GM12874 (cell line): Measurements from ENCODE around the gene ME1.

Experiments
- CTCF ChIP-seq: IDR thresholded peaks from 2 replicates; pipeline ENCODE4 v1.5.1; 2011; ENCODE audit warnings: low read depth, mild to moderate bottlenecking, control low read depth, low read length, moderate library complexity; ENCODE audit not compliant: insufficient read depth

The ME1 gene

GRCh38 chr6:83389606-83390005, 41.2 kb downstream of the ME1 start:
- no peak for TF ChIP-seq CTCF

- TF ChIP-seq CTCF = no peak
Observed at GRCh38 chr6:83385473-83385872, 45.4 kb downstream of the ME1 start.

GRCh38 chr6:83384751-83385150, 46.1 kb downstream of the ME1 start:
- no peak for TF ChIP-seq CTCF

- TF ChIP-seq CTCF = no peak
Observed at GRCh38 chr6:83381949-83382348, 48.9 kb downstream of the ME1 start.

GRCh38 chr6:83378621-83379388, 52.0 kb downstream of the ME1 start:
- TF ChIP-seq CTCF = no peak

GRCh38 chr6:83371423-83371822, 59.4 kb downstream of the ME1 start:
- TF ChIP-seq CTCF = no peak

- TF ChIP-seq CTCF = no peak
Observed at GRCh38 chr6:83370567-83370966, 60.3 kb downstream of the ME1 start.
